Stimulated activated CD8-positive, alpha-beta memory T cell treated with anti-CD3 and anti-CD28 coated beads, Interleukin-12 subunit alpha, Interleukin-12 subunit beta, amount 100 ng/mL, for 24 hours (primary cell): Measurements from ENCODE around the gene TAAR5.
"Not testable (repeated sequence)": the region's sequence is repeated elsewhere in the genome, so short reads cannot be mapped to it uniquely, and the experiment has no call there.

Source experiments
- DNase-seq: peaks from one replicate; pipeline ENCODE4 v3.0.0-alpha.2; 2020; ENCODE audit errors: extremely low read depth

The TAAR5 gene

GRCh38 chr6:132570221-132570777 is 19.2 kb downstream of the TAAR5 start, which contains the start of gene TAAR6:
Gene TAAR6 (plus strand): TSS chr6:132570322. CDS start chr6:132570322, 0 bp downstream.
- no peak for DNase-seq

DNA sequence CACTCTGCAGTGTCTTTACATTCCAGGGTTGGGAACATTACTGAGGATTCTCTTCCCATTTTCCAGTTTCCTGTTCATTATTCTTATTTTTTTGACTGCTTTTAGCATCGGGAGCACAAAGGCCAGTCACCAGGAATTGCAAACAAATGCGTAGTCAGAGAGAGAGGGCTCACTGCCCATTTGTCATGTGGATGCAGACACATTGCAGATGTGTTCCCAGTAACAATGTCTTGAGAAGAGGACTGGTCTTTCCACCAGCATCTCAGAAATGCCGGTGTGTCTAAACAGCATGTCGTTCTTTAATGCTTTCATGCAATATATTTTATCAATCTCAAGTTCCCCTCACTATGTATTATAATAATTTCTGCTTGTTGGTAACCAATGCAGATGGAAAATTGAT is 20.4 kb downstream of the TAAR5 start:
- DNase-seq, result no peak

GRCh38 chr6:132568611-132569010 is 20.9 kb downstream of the TAAR5 start:
- DNase-seq, result no peak

DNA sequence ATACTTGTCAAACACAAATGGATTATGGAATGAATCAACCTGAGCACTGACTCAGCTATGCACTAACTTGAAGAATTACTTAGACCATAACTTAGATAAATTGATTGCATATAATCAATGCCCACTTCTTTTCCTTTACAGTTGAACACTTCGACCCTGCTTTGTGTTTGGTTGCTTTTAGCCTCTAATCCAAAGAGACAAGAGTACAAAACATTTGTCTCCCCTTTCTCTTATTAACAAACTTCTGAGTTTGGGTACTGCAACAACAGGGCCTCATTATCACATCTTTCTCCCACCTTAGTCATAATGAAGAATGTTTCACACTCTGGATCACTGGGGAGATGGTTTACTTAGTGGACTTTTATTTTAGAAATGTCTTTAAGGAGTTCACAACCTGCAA is 22.0 kb downstream of the TAAR5 start:
- DNase-seq, result no peak

- no peak for DNase-seq
Observed at GRCh38 chr6:132566404-132566803, 23.1 kb downstream of the TAAR5 start.

DNA sequence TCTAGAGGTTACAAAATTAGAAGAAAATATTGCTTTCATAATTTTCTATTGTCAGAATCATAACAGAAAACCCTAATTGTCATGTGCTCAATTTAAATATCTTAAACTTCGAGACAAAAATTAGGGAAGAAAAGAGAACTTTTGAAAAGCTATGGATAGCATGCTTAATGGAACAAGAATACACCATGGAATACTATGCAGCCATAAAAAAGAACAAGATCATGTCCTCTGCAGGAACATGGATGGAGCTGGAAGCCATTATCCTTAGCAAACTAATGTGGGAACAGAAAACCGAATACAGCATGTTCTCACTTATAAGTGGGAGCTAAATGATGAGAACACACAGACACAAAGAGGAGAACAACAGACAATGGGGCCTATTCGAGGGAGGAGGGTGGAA is 29.5 kb downstream of the TAAR5 start:
- DNase-seq, result not testable (repeated sequence)

- DNase-seq, result no peak
Observed at GRCh38 chr6:132552372-132552771, 37.2 kb downstream of the TAAR5 start, which contains the start of gene TAAR8. Gene TAAR8 (plus strand): TSS chr6:132552672. CDS start chr6:132552693, 21 bp downstream.

GRCh38 chr6:132551214-132551613 is 38.3 kb downstream of the TAAR5 start:
- no peak for DNase-seq

GRCh38 chr6:132548746-132549463 is 40.6 kb downstream of the TAAR5 start:
- DNase-seq, result no peak

GRCh38 chr6:132544826-132545225 is 44.7 kb downstream of the TAAR5 start:
- DNase-seq, result no peak
